WI38 (cell line): ENCODE data around the gene PLA2G6.

Experiments used
- H3K4me3 ChIP-seq: 2 replicates; pipeline ENCODE4 v1.5.1; 2011; ENCODE audit warnings: low read depth, mild to moderate bottlenecking, control low read depth, low read length
- CTCF ChIP-seq: IDR thresholded peaks from 2 replicates; pipeline ENCODE4 v1.5.1; 2012; ENCODE audit warnings: low read depth, mild to moderate bottlenecking, control low read depth, low read length

PLA2G6 gene

GRCh38 chr22:38219632-38220031, 38.0 kb upstream of the PLA2G6 start:
- TF ChIP-seq CTCF, result no peak
- H3K4me3 ChIP-seq, result no peak overlapping the region

- H3K4me3 ChIP-seq, result no peak overlapping the region
- TF ChIP-seq CTCF, result no peak
Measured at GRCh38 chr22:38218661-38219622, 37.3 kb upstream of the PLA2G6 start.

- H3K4me3 ChIP-seq, result no peak overlapping the region
Measured at GRCh38 chr22:38215156-38216038, 33.8 kb upstream of the PLA2G6 start.

GRCh38 chr22:38214302-38215056, 32.8 kb upstream of the PLA2G6 start:
- H3K4me3 ChIP-seq, result no peak overlapping the region
- TF ChIP-seq CTCF, result no peak

More at GRCh38 chr22:38215156-38216038, 33.8 kb upstream of the PLA2G6 start:
- TF ChIP-seq CTCF, result no peak

- no peak overlapping the region for H3K4me3 ChIP-seq
- no peak for TF ChIP-seq CTCF
Measured at GRCh38 chr22:38213990-38214301, 32.3 kb upstream of the PLA2G6 start.

- TF ChIP-seq CTCF, result no peak
- no peak overlapping the region for H3K4me3 ChIP-seq
Measured at GRCh38 chr22:38213319-38213989, 31.8 kb upstream of the PLA2G6 start.
